Effector CD4-positive, alpha-beta T cell (primary cell): ENCODE measurements around the gene LECT2. TPM values are rescaled to one million over a fixed set of nuclear protein-coding genes. Genes with fewer than 3 reads are reported as not detected.

Source experiments
- DNase-seq: peaks from one replicate; pipeline ENCODE4 v3.0.0-alpha.2; 2020
- total RNA-seq: gene quantifications from one replicate; lab custom pipeline; 2026; lab: John Stamatoyannopoulos, UW

Gene LECT2
- not detected for total RNA-seq

DNA sequence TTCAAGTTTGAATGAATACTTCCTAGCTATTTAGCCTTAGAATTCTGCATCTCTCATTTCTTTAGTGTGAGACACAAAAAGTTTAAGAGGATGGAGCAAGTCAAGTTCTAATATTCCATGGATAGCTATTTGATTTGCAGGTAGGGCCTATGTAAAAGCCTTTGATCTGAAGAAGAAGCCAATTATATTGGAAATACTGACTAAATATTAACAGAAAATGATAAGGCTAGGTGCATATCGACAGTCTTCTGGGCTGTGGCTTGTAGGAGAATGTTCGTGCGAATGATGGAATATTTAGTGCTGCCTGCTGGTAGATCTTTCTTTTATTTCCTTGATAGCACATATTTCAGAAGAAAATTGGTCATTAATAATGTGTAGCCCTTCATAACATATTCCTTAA lies at the start of gene LECT2:
Gene LECT2, minus strand, starts transcription at position 85 of the 400 bp plus-strand sequence. CDS start 150 bp downstream, outside the sequence.
- DNase-seq = no peak

DNA sequence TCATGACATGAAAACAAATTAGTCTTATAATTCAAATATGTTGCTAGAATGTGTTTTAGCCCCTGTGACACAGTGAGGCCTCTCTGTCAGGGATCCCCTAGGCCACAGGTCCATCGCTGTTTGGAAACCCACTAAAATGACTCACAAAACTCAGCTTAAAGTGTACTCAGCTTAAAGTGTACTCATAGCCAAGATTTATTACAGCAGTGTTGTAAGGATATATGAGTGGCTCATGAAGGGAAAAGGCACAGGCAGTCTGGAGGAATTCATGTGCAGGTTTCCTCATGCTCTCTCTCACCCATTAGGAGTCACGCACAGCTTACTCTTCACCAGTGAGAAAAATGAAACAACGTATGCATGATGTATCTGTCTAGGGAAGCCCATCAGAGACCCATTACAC lies 49.7 kb upstream of the LECT2 start:
- DNase-seq = no peak

- DNase-seq = no peak
Measured at GRCh38 chr5:136001466-136001981, 46.7 kb upstream of the LECT2 start.

DNA sequence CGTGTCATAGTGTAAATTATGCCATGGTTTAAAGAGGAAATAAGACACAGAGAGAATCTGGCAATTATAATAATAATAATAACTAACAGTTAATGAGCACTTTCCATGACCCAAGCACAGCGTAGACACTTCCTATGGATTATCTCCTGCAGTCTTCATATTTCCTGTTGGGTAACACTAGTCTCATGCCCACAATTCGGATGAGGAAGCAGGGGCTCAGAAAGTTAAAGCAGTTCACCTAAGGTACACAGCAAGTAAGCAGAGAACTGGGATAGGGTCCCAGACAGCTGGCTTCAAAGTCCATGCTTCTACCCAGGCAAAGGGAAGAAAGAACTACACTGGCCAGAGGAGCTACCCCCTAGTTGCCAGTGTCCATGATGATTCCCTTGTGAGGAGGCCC lies 46.1 kb upstream of the LECT2 start:
- DNase-seq = no peak

GRCh38 chr5:136000147-136000546 lies 45.4 kb upstream of the LECT2 start:
- no peak for DNase-seq

DNA sequence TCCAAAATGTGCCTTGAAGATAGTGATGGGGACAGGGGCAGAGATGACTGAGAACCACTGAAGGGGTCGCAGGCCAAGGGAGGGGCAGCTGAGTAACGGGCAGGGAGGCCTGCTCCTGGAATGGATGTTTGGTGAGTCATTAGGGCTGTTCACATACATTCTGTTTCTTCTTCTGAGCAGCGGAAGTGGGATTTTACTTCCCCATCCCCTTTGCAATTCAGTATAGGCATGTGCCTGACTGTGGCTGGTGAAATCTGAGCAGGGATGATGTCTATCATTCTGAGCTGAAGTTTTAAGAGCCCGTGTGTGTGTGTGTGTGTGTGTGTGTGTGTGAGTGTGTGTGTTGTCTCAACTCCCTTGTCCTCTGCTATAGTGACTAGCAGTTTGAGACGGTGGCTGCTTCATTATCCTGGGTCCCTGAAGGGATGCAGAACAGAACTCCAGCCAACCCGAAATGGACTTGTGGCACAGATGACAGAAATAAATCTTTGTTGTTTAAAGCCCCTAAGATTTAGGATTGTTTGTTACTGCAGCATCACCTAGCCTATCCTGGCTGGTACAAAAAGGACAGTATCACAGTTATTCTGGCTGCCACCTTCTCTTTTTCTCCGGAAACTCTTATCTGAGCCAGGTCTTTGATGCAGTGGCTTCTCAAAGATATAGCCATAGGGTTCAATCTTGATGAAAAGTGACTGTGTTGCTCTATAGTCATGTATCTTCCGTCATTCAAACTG lies 44.8 kb upstream of the LECT2 start:
- no peak for DNase-seq

DNA sequence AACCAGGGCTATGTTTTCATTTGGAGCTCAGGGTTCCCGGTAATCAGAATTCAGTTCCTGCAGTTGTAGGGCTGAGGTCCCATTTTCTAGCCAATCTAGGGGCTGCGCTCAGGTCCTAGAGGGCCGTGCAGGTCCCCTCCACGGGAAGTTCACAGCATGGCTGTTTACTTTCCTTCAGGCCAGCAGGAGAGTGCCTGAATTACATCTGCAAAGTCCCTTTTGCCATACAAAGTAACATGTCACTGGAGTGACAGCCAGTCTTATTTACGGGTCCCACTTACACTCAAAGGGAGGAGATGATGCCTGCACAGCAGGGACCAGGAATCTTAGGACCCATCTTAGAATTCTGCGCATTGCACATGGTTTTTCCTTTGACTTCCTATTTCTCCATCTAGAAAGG lies 44.1 kb upstream of the LECT2 start:
- DNase-seq = no peak

- no peak for DNase-seq
Measured at GRCh38 chr5:135997673-135998335, 43.0 kb upstream of the LECT2 start.

DNA sequence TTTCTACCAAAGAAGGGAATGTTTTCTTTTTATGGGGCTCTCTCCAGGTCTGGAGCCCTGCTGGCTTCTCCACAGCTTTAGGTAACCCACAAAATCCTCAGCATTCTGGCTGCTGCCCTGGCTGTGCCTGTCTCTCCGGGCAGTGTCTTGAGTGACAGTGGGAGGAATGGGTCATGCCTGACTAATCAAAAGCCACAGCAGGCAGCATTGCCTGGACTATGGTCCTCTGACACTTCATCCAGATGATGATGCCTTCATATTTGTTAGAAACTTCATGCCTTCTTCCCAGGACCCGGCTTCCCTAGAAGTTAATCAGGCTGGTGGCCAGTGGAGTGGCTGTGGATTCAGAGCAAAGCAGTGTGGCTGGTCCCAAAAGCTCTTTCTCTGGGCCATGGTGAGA lies 41.8 kb upstream of the LECT2 start:
- DNase-seq = no peak

GRCh38 chr5:135995976-135996375 lies 41.2 kb upstream of the LECT2 start:
- DNase-seq = no peak

DNA sequence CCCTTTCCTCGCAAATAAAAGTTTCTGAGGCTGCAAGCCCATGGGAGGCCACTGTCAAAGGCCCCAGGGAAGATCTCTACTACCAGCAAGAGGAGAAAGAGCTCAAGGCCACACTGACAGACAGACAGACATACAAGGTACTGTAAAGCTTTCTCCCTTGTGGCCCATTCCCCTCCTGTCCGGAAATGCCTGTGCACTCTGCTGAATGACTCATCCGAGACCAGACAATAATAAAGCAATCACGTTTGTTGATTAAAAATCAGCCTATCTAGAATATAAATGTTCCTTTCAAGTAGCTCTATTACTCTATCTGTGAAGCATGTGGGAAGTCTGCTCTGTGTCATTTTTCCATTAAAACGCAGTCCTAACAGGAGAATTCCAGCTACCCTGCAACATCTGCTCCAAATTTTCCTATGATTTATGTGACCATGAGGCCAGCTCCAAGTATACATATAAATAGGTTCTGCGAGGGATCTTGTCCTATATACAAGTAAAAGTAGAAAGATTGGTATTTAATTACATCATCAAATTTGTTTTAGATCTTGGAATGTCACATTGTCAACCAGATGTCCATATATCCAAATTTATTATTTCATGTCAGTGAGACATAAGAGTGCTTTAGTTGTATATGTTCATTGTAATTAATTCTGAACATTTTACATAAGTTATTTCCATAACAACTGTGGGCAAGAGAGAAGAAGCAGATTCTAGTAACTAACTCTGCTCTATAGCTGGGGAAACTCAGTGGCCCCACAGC lies 39.3 kb upstream of the LECT2 start:
- no peak for DNase-seq

- no peak for DNase-seq
Measured at GRCh38 chr5:135993335-135993879, 38.6 kb upstream of the LECT2 start.

- DNase-seq = no peak
Measured at GRCh38 chr5:135991429-135991828, 36.6 kb upstream of the LECT2 start.

GRCh38 chr5:135990528-135991255 lies 35.9 kb upstream of the LECT2 start:
- DNase-seq = no peak

GRCh38 chr5:135989686-135990085 lies 34.9 kb upstream of the LECT2 start:
- DNase-seq = no peak

GRCh38 chr5:135988546-135988945 lies 33.8 kb upstream of the LECT2 start:
- DNase-seq = no peak

- DNase-seq = no peak
Measured at GRCh38 chr5:135986891-135987401, 32.2 kb upstream of the LECT2 start.

DNA sequence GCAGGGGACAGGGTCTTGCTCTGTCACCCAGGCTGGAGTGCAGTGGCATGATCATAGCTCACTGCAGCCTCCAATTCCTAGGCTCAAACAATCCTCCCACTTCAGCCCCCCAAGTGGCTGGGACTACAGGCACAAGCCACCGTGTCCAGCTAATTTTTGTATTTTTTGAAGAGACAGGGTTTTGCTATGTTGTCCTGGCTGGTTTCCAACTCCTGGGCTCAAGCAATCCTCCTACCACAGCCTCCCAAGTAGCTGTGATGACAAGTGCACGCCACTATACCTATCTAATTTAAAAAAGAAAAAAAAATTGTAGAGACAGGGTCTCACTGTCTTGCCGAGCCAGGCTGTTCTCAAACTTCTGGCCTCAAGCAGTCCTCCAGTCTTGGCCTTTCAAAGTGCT lies 31.6 kb upstream of the LECT2 start:
- DNase-seq = no peak

GRCh38 chr5:135985951-135986350 lies 31.2 kb upstream of the LECT2 start:
- no peak for DNase-seq

- DNase-seq = no peak
Measured at GRCh38 chr5:135980620-135981019, 25.8 kb upstream of the LECT2 start.

- DNase-seq = no peak
Measured at GRCh38 chr5:135979510-135979909, 24.7 kb upstream of the LECT2 start.

DNA sequence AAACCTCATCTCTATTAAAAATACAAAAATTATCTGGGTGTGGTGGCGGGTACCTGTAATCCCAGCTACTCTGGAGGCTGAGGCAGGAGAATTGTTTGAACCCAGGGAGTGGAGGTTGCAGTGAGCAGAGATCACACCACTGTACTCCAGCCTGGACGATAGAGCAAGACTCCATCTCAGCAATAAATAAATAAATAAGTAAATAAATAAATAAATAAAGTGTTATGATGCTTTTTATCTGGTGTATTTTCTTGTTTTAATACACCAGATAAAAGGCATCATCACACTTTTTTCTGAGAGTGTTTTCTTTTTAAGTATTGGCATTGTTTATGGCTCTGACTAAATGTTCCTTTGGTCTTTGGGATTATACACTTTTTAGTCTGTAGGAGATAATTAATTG lies 24.2 kb upstream of the LECT2 start:
- DNase-seq = no peak
